PC-9 (cell line): ENCODE measurements around the gene DNAH2. TPM values are rescaled to one million over a fixed set of nuclear protein-coding genes. Genes with fewer than 3 reads are reported as not detected.

Experiments
- BruUV-seq: library from RNA; stranded (reverse); fragments of 400-500 nt; replicated peaks from 2 replicates; lab custom pipeline; 2021; lab: Mats Ljungman, UMichigan
- CTCF ChIA-PET: fragments of 300-600 bp; sonication (Branson Sonifier 250); formaldehyde crosslinking; loops from one replicate; lab custom pipeline; 2022; ENCODE audit warnings: antibody characterized with exemption; lab: Charles Lee
- POLR2A ChIA-PET: fragments of 300-600 bp; sonication (Branson Sonifier 250); formaldehyde crosslinking; loops from one replicate; lab custom pipeline; 2022; ENCODE audit warnings: antibody characterized with exemption; ENCODE audit not compliant: unreplicated experiment; lab: Charles Lee
- DNase-seq, 2 experiments: peaks; one replicate each; pipeline versions ENCODE4 v3.0.0 to v3.0.0-alpha.2; 2015 to 2022; ENCODE audit warnings: mixed read lengths in 1 of 2
- H2AFZ ChIP-seq: fragments of 200-600 bp; sonication (generic); 2 replicates; pipeline ENCODE4 v1.8.1; 2017; ENCODE audit warnings: antibody characterized with exemption
- H3F3A ChIP-seq: fragments of 200-600 bp; sonication (generic); 2 replicates; pipeline ENCODE4 v1.8.1; 2017; ENCODE audit warnings: antibody characterized with exemption, mild to moderate bottlenecking, low read depth; ENCODE audit not compliant: insufficient read depth
- H3K27ac ChIP-seq: fragments of 200-600 bp; sonication (generic); 2 replicates; pipeline ENCODE4 v1.6.1; 2016; ENCODE audit warnings: mixed run types
- H3K27me3 ChIP-seq: fragments of 200-600 bp; sonication (generic); 2 replicates; pipeline ENCODE4 v1.6.1; 2016; ENCODE audit warnings: low read depth, mixed run types; ENCODE audit not compliant: insufficient read depth
- H3K36me3 ChIP-seq: fragments of 200-600 bp; sonication (generic); 2 replicates; pipeline ENCODE4 v1.6.1; 2016; ENCODE audit warnings: low read depth, mixed run types
- H3K4me1 ChIP-seq: fragments of 200-600 bp; sonication (generic); replicated peaks from 2 replicates; pipeline ENCODE4 v1.6.1; 2016; ENCODE audit warnings: mixed run types; ENCODE audit not compliant: insufficient read depth
- H3K4me2 ChIP-seq: fragments of 200-600 bp; sonication (generic); 2 replicates; pipeline ENCODE4 v1.6.1; 2017; ENCODE audit warnings: mixed run types
- H3K4me3 ChIP-seq: fragments of 200-600 bp; sonication (generic); 2 replicates; pipeline ENCODE4 v1.6.1; 2016; ENCODE audit warnings: mixed run types
- H3K79me2 ChIP-seq: fragments of 200-600 bp; sonication (generic); 2 replicates; pipeline ENCODE4 v1.6.1; 2017; ENCODE audit warnings: low read depth, mixed run types
- H3K9me2 ChIP-seq: fragments of 200-600 bp; sonication (generic); 2 replicates; pipeline ENCODE4 v1.8.1; 2017; ENCODE audit warnings: mild to moderate bottlenecking; ENCODE audit not compliant: insufficient read depth
- H3K9me3 ChIP-seq: fragments of 200-600 bp; sonication (generic); 2 replicates; pipeline ENCODE4 v1.8.1; 2016; ENCODE audit warnings: low read depth; ENCODE audit not compliant: insufficient read depth
- H4K20me1 ChIP-seq: fragments of 200-600 bp; sonication (generic); 2 replicates; pipeline ENCODE4 v1.8.1; 2017; ENCODE audit not compliant: insufficient read depth
- EZH2 ChIP-seq: fragments of 200-600 bp; sonication (generic); IDR thresholded peaks from 2 replicates; pipeline ENCODE4 v1.8.0; 2017; ENCODE audit warnings: antibody characterized with exemption, low read depth
- intact Hi-C: fragments of 100-400 bp; cut with micrococcal nuclease; formaldehyde crosslinking; loops from one replicate; pipeline ENCODE4 v1.10.0; 2022; ENCODE audit not compliant: unreplicated experiment
- total RNA-seq: library from RNA; stranded (reverse); gene quantifications from 2 replicates; pipeline ENCODE4 v1.2.3, GENCODE V29; 2021
- TF ChIP-seq, protein P1 (sequence below): fragments of 200-600 bp; sonication (generic); conservative IDR thresholded peaks from 2 replicates; pipeline ENCODE4 v1.6.1; 2017; ENCODE audit warnings: mixed run types, antibody characterized with exemption, mild to moderate bottlenecking, moderate library complexity

Gene DNAH2
- total RNA-seq, 1 experiment from 2014 or later, result 10.6 TPM

DNA sequence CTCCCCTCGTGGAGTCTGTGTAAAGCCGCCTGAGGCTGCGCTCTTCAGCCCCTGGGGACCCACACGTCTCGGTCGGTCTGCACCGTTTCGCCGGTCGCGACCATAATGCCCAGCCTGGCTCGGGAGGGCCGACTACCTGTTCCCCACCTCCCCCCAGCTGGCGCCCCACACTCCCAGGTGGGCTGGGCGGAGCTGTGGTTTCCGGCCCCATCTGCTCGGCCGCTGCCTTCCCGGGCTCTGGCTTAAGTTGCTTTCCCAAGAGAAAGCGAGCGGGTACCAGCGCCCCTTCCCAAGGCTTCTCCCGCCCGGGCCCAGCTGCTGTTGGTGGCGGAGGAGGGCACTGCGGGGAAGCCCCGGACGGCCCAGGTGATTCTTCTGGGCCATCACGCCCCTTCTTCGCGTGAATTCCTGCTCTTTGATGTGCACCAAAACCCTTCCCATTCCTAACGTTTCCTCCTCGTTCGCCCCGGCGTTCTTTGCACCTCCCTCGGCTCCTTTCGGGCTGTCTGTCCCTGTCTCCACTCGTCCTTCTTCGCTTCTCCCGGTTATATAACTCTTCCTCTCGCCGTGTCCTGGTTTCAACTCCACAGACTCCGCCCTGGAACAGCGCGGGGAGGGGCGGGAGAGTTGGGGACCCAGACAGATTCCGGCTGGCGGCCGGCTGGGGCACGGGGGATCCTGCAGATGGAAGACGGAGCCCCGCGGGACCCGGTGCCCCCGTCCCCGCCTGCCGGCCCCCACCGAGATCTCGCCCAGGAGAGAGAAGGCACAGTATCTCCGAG lies 118.5 kb downstream of the DNAH2 start:
- Histone ChIP-seq H3K9me3 (no peaks in the 10 kb centered on the region), H2AFZ (peak overlapping the region; percentile 75), H3K27me3 (no peaks in the 10 kb centered on the region), H3K4me1 (peaks cover 19% of the 10 kb centered on the region), H3K4me3 (peak overlapping the region; percentile 82), H4K20me1 (no peaks in the 10 kb centered on the region), H3K27ac (peak overlapping the region; percentile 63), H3K4me2 (peak overlapping the region; percentile 88), H3F3A (peaks cover 26% of the 10 kb centered on the region; the same call in 1 of the 2 replicates), H3K79me2 (no peaks in the 10 kb centered on the region), H3K36me3 (no peaks in the 10 kb centered on the region), H3K9me2 (no peaks in the 10 kb centered on the region)
- DNase-seq, result peak in 1 of 2 experiments; percentile 77
- intact Hi-C loops, result loop anchor here (1.0 to 5.0 kb wide), 5 partner anchors 8 to 434 kb away; partner anchors contain the start of genes CHD3, NAA38, TMEM256 and TP53
- CTCF ChIA-PET, result interaction anchor here (0.7 to 1.6 kb wide), 2 partner anchors 21 to 26 kb away, joined by 6 to 12 read pairs; partner anchors contain the start of genes CYB5D1 and NAA38
- TSS peak; percentile 44 for BruUV-seq
- TF ChIP-seq, protein P1, sequence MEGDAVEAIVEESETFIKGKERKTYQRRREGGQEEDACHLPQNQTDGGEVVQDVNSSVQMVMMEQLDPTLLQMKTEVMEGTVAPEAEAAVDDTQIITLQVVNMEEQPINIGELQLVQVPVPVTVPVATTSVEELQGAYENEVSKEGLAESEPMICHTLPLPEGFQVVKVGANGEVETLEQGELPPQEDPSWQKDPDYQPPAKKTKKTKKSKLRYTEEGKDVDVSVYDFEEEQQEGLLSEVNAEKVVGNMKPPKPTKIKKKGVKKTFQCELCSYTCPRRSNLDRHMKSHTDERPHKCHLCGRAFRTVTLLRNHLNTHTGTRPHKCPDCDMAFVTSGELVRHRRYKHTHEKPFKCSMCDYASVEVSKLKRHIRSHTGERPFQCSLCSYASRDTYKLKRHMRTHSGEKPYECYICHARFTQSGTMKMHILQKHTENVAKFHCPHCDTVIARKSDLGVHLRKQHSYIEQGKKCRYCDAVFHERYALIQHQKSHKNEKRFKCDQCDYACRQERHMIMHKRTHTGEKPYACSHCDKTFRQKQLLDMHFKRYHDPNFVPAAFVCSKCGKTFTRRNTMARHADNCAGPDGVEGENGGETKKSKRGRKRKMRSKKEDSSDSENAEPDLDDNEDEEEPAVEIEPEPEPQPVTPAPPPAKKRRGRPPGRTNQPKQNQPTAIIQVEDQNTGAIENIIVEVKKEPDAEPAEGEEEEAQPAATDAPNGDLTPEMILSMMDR, result no peak
- TF ChIP-seq EZH2, result no peak
- POLR2A ChIA-PET, result interaction anchor here (0.5 to 1.1 kb wide), 4 partner anchors 9 to 1013 kb away, joined by 3 to 10 read pairs (median 4); no protein-coding TSS in a partner anchor

DNA sequence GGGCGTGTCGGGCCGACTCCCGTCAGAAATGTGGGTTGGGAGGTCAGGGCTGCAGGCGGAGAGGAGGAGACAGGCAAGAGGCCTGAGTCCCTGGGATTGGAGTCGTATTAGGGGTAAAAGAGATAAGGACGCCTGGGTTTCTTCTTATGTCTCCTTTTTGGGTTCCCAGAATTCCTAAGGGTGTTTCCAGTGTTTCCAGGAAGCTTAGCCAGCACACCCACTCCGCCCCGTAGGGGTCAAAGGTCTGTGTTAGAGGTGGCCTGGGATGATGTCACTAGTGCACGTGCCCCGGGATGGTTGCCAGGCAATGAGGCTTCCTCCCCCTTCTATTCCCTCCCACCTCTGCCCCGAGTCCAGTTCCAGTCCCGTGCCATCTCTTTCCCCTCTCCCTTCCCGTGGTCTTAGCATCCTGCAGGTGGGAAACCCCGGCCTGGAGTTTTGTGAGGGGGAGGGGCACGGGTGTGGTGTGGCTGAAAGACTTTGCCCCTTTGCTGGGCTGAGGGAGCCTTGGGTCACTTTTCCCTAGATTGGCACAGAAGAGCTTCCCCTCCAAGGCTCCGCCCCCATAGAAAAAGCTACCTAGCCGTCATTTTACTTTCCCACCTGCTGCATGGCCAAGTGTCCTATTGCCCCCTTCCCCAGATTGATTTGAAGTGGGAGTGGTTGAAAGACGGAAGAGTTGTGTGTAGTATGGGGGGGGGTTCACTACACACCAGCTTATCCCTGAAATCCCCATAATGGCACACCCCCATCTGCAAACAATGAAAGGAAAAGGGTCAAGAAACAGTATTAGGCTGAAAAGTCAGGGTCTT lies 119.3 kb downstream of the DNAH2 start:
- no peaks in the 10 kb centered on the region for H4K20me1 ChIP-seq
- peaks cover 24% of the 10 kb centered on the region for H3K4me1 ChIP-seq
- ChIA-PET CTCF (interaction anchor here (0.7 to 0.8 kb wide), 2 partner anchors 12 to 276 kb away, joined by 3 to 6 read pairs; no protein-coding TSS in a partner anchor), POLR2A (no interaction called here)
- no peaks in the 10 kb centered on the region; the same call in 1 of the 2 replicates for H3K79me2 ChIP-seq
- no peaks in the 10 kb centered on the region for H3K27me3 ChIP-seq
- DNase-seq, result peak; percentile 75 to 93
- H3K9me3 ChIP-seq, result no peaks in the 10 kb centered on the region
- peaks cover 31% of the 10 kb centered on the region; the same call in 1 of the 2 replicates for H3F3A ChIP-seq
- TF ChIP-seq, protein P1, result no peak
- no peak for TF ChIP-seq EZH2
- BruUV-seq, result TSS peak; percentile 43
- H3K27ac ChIP-seq, result peak overlapping the region; percentile 63
- no peaks in the 10 kb centered on the region for H3K9me2 ChIP-seq
- intact Hi-C loops, result loop anchor here (1.0 to 5.0 kb wide), 5 partner anchors 7 to 435 kb away; partner anchors contain the start of genes CHD3, NAA38, TMEM256 and TP53
- H3K36me3 ChIP-seq, result no peaks in the 10 kb centered on the region
- peak overlapping the region; percentile 75 for H2AFZ ChIP-seq
- peak overlapping the region; percentile 82 for H3K4me3 ChIP-seq
- H3K4me2 ChIP-seq, result peak overlapping the region; percentile 88
